C4-2B (cell line): ENCODE results near the gene PTH1R.

Source experiments
- ZFX ChIP-seq: fragments of 450-650 bp; IDR thresholded peaks from 2 replicates; pipeline ENCODE4 v1.6.1; 2017
- TF ChIP-seq, protein P1 (sequence below): fragments of 450-650 bp; conservative IDR thresholded peaks from 2 replicates; pipeline ENCODE4 v1.5.1; 2017; ENCODE audit warnings: mild to moderate bottlenecking

DNA sequence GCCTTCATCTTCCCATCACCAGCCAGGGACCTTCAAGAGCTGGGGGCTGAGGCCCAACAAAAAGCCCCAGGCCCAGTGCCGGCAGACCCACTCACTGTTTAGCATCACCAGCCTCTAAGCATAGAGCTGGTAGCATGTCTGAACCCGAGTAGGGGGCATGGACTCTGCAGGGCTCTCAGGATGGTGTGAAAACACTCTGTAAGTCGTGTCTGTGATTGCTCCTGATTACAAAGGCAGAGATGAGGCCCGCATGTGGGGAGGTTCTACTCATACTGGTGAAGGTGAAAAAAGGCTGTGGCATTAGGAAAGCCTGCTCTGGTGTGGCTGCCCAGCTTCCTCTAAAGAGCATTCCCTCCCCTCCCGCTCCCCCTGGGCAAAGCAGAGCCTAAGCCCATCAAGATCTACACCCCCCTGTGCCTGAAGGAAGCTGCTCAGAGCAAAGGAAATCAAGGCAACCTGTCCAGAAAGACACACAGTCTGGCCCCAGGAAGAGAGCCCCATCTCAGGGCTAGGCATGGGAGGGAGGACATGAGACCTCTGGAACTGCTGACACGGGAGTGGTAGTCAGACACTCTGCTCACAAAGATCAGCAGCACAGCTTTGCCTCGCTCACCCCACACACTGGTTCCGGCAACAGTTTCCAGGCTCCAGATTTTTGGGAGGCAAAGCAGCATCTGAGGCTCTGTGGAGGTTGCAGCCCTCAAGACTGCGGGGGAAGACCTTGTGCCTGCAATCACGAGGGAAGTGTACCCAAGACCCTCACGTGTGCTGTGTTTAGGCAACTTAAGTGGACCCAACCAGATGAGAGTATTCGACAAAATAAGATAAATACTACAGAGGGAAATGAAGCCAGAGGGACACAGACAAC is 62.3 kb downstream of the PTH1R start:
- TF ChIP-seq, protein P1, sequence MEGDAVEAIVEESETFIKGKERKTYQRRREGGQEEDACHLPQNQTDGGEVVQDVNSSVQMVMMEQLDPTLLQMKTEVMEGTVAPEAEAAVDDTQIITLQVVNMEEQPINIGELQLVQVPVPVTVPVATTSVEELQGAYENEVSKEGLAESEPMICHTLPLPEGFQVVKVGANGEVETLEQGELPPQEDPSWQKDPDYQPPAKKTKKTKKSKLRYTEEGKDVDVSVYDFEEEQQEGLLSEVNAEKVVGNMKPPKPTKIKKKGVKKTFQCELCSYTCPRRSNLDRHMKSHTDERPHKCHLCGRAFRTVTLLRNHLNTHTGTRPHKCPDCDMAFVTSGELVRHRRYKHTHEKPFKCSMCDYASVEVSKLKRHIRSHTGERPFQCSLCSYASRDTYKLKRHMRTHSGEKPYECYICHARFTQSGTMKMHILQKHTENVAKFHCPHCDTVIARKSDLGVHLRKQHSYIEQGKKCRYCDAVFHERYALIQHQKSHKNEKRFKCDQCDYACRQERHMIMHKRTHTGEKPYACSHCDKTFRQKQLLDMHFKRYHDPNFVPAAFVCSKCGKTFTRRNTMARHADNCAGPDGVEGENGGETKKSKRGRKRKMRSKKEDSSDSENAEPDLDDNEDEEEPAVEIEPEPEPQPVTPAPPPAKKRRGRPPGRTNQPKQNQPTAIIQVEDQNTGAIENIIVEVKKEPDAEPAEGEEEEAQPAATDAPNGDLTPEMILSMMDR: no peak
- no peak for TF ChIP-seq ZFX
